Gastrocnemius medialis (tissue), 4 donors: ENCODE results near the gene INSRR. TPM values are rescaled to one million over a fixed set of nuclear protein-coding genes. Genes with fewer than 3 reads are reported as not detected.

Experiments
- ATAC-seq, 2 donors: fragments of 150-250 bp; one replicate each; pipeline ENCODE4 v1.9.1; 2016
- DNase-seq, 2 donors: peaks; one replicate each; pipeline ENCODE4 v3.0.0-alpha.2; 2019
- H3K27ac ChIP-seq, 4 donors: fragments of 200-600 bp; sonication (generic); 1 replicate in 1 of 4; 2 replicates in 3 of 4; pipeline ENCODE4 v1.5.1; 2016 to 2018; ENCODE audit warnings: mild to moderate bottlenecking in 2 of 4, moderate library complexity in 1 of 4
- H3K27me3 ChIP-seq, 3 donors: fragments of 200-600 bp; sonication (generic) in 2 of 3; 1 replicate in 1 of 3; 2 replicates in 2 of 3; pipeline versions ENCODE4 v1.5.1 to v1.6.0; 2016 to 2019; ENCODE audit warnings: mild to moderate bottlenecking in 1 of 3, moderate library complexity in 1 of 3
- H3K36me3 ChIP-seq, 2 donors: fragments of 200-600 bp; sonication (generic) in 1 of 2; one replicate each; pipeline ENCODE4 v1.5.1; 2017 to 2018
- H3K4me1 ChIP-seq, 2 donors: fragments of 200-600 bp; sonication (generic) in 1 of 2; one replicate each; pipeline ENCODE4 v1.5.1; 2016 to 2017; ENCODE audit warnings: mild to moderate bottlenecking in 2 of 2
- H3K4me3 ChIP-seq, 4 donors: fragments of 200-600 bp; sonication (generic) in 3 of 4; 1 replicate in 1 of 4; 2 replicates in 3 of 4; pipeline ENCODE4 v1.5.1; 2016 to 2019; ENCODE audit warnings: mild to moderate bottlenecking in 2 of 4
- H3K9me3 ChIP-seq, 3 donors: fragments of 200-600 bp; sonication (generic) in 2 of 3; 1 replicate in 1 of 3; 2 replicates in 2 of 3; pipeline ENCODE4 v1.5.1; 2016 to 2019
- CTCF ChIP-seq, 5 experiments: fragments of 450-650 bp in 3 of 5; fragments of 200-600 bp in 2 of 5; sonication (generic) in 2 of 5; IDR thresholded peaks in 4 of 5; conservative IDR thresholded peaks in 1 of 5; 1 replicate in 4 of 5; 2 replicates in 1 of 5; pipeline ENCODE4 v1.5.1; 2016 to 2019; ENCODE audit warnings: antibody characterized with exemption in 5 of 5, mild to moderate bottlenecking in 3 of 5, moderate library complexity in 3 of 5
- POLR2A ChIP-seq, 2 donors: fragments of 450-650 bp; IDR thresholded peaks; one replicate each; pipeline ENCODE4 v1.6.1; 2017; ENCODE audit warnings: antibody characterized with exemption in 2 of 2, mild to moderate bottlenecking in 2 of 2, moderate library complexity in 2 of 2
- in situ Hi-C, 4 donors: fragments of 200-750 bp; cut with MboI; loops; one replicate each; pipeline versions ENCODE4 v1.15.0 to v1.8.0; 2017; ENCODE audit warnings: low sequenced_read_pairs in 4 of 4
- intact Hi-C: fragments of 100-400 bp; cut with DNase I; formaldehyde crosslinking; loops from one replicate; pipeline ENCODE4 v1.15.1; 2023; ENCODE audit warnings: low total_unique reads
- total RNA-seq, 4 donors: library from RNA; depleted of rRNA; stranded (reverse); fragments of >200 nt; gene quantifications; one replicate each; pipeline versions ENCODE4 v1.1.0 to v1.2.3, GENCODE V29; 2016

INSRR gene
- total RNA-seq, 4 donors from 2014 or later = not detected

- no peak overlapping the region for H3K4me3 ChIP-seq
- in situ Hi-C loops (no loop called here), intact Hi-C loops (loop anchor here (2.0 kb wide), 1 partner anchor 50 kb away; the partner anchor contains the start of gene NTRK1)
- ATAC-seq = no peak
- no peaks in the 10 kb centered on the region for H3K9me3 ChIP-seq
- no peak overlapping the region for H3K27ac ChIP-seq
- TF ChIP-seq CTCF (IDR thresholded peaks at IDR 0.05 in 4 of 5, conservative IDR thresholded peaks at IDR 0.05 in 1 of 5) (no peak), POLR2A (IDR thresholded peaks at IDR 0.05) (no peak)
- H3K27me3 ChIP-seq = no peaks in the 10 kb centered on the region
- no peak for DNase-seq
- no peaks in the 10 kb centered on the region for H3K36me3 ChIP-seq
- peaks cover 21 to 24% of the 10 kb centered on the region in 2 donors for H3K4me1 ChIP-seq
Observed at GRCh38 chr1:156811168-156811567, 47.7 kb downstream of the INSRR start.

- Histone ChIP-seq H3K9me3 (no peaks in the 10 kb centered on the region), H3K4me3 (no peak overlapping the region), H3K4me1 (peaks cover 33 to 38% of the 10 kb centered on the region in 2 donors), H3K27me3 (no peaks in the 10 kb centered on the region), H3K27ac (no peak overlapping the region), H3K36me3 (no peaks in the 10 kb centered on the region)
- intact Hi-C loops (loop anchor here (2.0 kb wide), 1 partner anchor 51 kb away; the partner anchor contains the start of gene NTRK1), in situ Hi-C loops (no loop called here)
- no peak for TF ChIP-seq POLR2A (IDR thresholded peaks at IDR 0.05)
- no peak for TF ChIP-seq CTCF (IDR thresholded peaks at IDR 0.05 in 4 of 5, conservative IDR thresholded peaks at IDR 0.05 in 1 of 5)
- ATAC-seq (no peak), DNase-seq (no peak)
Observed at GRCh38 chr1:156809711-156810366, 49.1 kb downstream of the INSRR start.

- H3K27me3 ChIP-seq = no peaks in the 10 kb centered on the region
- H3K4me3 ChIP-seq = no peak overlapping the region
- ATAC-seq = no peak
- intact Hi-C loops = no loop called here
- H3K27ac ChIP-seq = no peak overlapping the region
- H3K9me3 ChIP-seq = no peaks in the 10 kb centered on the region
- H3K4me1 ChIP-seq = peaks cover 34 to 42% of the 10 kb centered on the region in 2 donors
- DNase-seq = no peak
- in situ Hi-C loops = no loop called here
- H3K36me3 ChIP-seq = no peaks in the 10 kb centered on the region
- TF ChIP-seq POLR2A (IDR thresholded peaks at IDR 0.05) = no peak
Observed at GRCh38 chr1:156809281-156809680, 49.6 kb downstream of the INSRR start.

GRCh38 chr1:156808186-156809030 lies 50.5 kb downstream of the INSRR start:
- in situ Hi-C loops = no loop called here
- intact Hi-C loops = no loop called here
- Histone ChIP-seq H3K4me1 (peaks cover 29 to 41% of the 10 kb centered on the region in 2 donors), H3K36me3 (no peaks in the 10 kb centered on the region), H3K4me3 (no peak overlapping the region), H3K9me3 (no peaks in the 10 kb centered on the region), H3K27me3 (no peaks in the 10 kb centered on the region), H3K27ac (no peak overlapping the region)
- TF ChIP-seq CTCF (IDR thresholded peaks at IDR 0.05 in 4 of 5, conservative IDR thresholded peaks at IDR 0.05 in 1 of 5) (no peak), POLR2A (IDR thresholded peaks at IDR 0.05) (no peak)
- no peak for DNase-seq
- ATAC-seq = no peak

- intact Hi-C loops = no loop called here
Observed at GRCh38 chr1:156807627-156808026, 51.3 kb downstream of the INSRR start.

More at GRCh38 chr1:156807627-156808026, 51.3 kb downstream of the INSRR start:
- Histone ChIP-seq H3K4me1 (peaks cover 29 to 43% of the 10 kb centered on the region in 2 donors), H3K9me3 (no peaks in the 10 kb centered on the region), H3K27ac (no peak overlapping the region), H3K36me3 (no peaks in the 10 kb centered on the region), H3K4me3 (no peak overlapping the region), H3K27me3 (no peaks in the 10 kb centered on the region)
- TF ChIP-seq CTCF (IDR thresholded peaks at IDR 0.05 in 4 of 5, conservative IDR thresholded peaks at IDR 0.05 in 1 of 5) = no peak
- TF ChIP-seq POLR2A (IDR thresholded peaks at IDR 0.05) = no peak
- ATAC-seq = no peak
- no peak for DNase-seq
- in situ Hi-C loops = no loop called here
